Effector memory CD4-positive, alpha-beta T cell (primary cell): Measurements from ENCODE around the gene FAM131A.
"Not testable (repeated sequence)": the region's sequence is repeated elsewhere in the genome, so short reads cannot be mapped to it uniquely, and the experiment has no call there.

Source experiments
- DNase-seq, 3 donors: peaks; one replicate each; pipeline ENCODE4 v3.0.0-alpha.2; 2020
- H3K27ac ChIP-seq: 2 replicates; pipeline ENCODE4 v1.7.0; 2013; ENCODE audit warnings: mild to moderate bottlenecking, low read length, moderate library complexity; ENCODE audit not compliant: insufficient read depth, poor library complexity, severe bottlenecking
- H3K27me3 ChIP-seq: replicated peaks from 2 replicates; pipeline ENCODE4 v1.7.0; 2013; ENCODE audit warnings: mild to moderate bottlenecking, low read length; ENCODE audit not compliant: insufficient read depth, control insufficient read depth, poor library complexity, severe bottlenecking
- H3K36me3 ChIP-seq: 2 replicates; pipeline ENCODE4 v1.7.0; 2013; ENCODE audit warnings: mild to moderate bottlenecking, low read length, moderate library complexity; ENCODE audit not compliant: control insufficient read depth, insufficient read depth
- H3K4me1 ChIP-seq: 2 replicates; pipeline ENCODE4 v1.7.0; 2013; ENCODE audit warnings: low read length, mild to moderate bottlenecking; ENCODE audit not compliant: control insufficient read depth, insufficient read depth, poor library complexity, severe bottlenecking
- H3K4me3 ChIP-seq: 2 replicates; pipeline ENCODE4 v1.7.0; 2013; ENCODE audit warnings: low read length, low read depth, mild to moderate bottlenecking; ENCODE audit not compliant: insufficient read depth, poor library complexity, severe bottlenecking
- H3K9me3 ChIP-seq: 2 replicates; pipeline ENCODE4 v1.7.0; 2013; ENCODE audit warnings: mild to moderate bottlenecking, low read length, moderate library complexity; ENCODE audit not compliant: control insufficient read depth

FAM131A gene

DNA sequence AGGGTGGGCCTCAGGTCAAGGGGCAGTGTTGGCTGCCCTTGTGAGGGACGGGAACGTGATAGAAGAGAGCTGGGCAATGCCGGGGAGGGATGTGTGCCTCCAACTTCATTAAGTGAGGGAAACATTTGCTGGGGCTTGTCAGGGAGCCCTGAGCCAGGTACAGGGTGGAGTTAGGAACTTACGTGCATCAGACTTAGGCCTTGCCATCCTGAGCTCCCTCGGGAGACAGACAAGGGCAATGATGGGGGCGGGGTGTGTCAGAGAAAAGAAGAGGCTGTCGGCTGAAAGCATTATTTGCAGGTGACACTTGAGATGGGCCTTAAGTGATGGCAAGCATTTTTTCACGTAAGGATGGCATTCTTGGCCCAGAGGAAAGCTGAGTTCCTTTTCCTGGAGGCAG is 1.6 kb downstream of the FAM131A start:
- Histone ChIP-seq H3K9me3 (no peaks in the 10 kb centered on the region), H3K4me3 (no peak overlapping the region), H3K36me3 (peaks cover 13% of the 10 kb centered on the region), H3K4me1 (peaks cover 13% of the 10 kb centered on the region), H3K27ac (no peak overlapping the region), H3K27me3 (no peaks in the 10 kb centered on the region)
- no peak for DNase-seq

DNA sequence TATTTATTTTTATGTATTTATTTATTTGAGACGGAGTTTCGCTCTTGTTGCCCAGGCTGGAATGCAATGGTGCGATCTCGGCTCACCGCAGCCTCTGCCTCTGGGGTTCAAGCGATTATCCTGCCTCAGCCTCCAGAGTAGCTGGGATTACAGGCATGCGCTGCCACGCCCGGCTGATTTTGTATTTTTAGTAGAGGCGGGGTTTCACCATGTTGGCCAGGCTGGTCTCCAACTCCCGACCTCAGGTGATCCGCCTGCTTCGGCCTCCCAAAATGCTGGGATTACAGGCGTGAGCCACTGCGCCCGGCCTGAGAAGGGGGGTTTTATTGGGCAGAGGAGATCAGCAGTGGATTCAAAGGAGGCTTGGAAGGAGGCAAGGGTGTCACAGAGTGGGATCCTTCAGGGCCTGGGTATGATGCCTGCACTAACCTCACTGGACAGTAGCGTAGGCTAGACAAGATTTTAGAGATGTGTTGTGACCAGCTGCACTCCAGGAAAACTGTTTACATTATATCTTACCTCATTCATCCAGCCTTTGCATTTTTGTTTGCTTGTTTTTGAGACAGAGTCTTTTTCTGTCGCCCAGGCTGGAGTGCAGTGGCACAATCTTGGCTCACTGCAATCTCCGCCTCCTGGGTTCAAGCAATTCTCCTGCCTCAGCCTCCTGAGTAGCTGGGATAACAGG is 2.2 kb downstream of the FAM131A start:
- not testable (repeated sequence) for H3K9me3 ChIP-seq, H3K27me3 ChIP-seq, DNase-seq, H3K27ac ChIP-seq, H3K4me3 ChIP-seq
- peaks cover 13% of the 10 kb centered on the region for H3K4me1 ChIP-seq
- H3K36me3 ChIP-seq: peaks cover 10% of the 10 kb centered on the region

DNA sequence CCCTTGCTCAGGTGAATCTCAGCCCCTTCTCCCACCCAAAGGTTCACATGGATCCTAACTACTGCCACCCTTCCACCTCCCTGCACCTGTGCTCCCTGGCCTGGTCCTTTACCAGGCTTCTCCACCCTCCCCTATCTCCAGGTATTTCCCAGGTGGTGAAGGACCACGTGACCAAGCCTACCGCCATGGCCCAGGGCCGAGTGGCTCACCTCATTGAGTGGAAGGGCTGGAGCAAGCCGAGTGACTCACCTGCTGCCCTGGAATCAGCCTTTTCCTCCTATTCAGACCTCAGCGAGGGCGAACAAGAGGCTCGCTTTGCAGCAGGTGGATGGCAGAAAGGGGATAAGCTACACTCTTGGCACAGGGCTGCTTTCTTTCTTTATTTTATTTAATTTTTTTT is 4.5 kb downstream of the FAM131A start:
- DNase-seq: no peak
- Histone ChIP-seq H3K4me3 (no peak overlapping the region), H3K27ac (no peak overlapping the region), H3K27me3 (no peaks in the 10 kb centered on the region), H3K36me3 (peaks cover 3% of the 10 kb centered on the region), H3K9me3 (no peaks in the 10 kb centered on the region), H3K4me1 (peaks cover 3% of the 10 kb centered on the region)

DNA sequence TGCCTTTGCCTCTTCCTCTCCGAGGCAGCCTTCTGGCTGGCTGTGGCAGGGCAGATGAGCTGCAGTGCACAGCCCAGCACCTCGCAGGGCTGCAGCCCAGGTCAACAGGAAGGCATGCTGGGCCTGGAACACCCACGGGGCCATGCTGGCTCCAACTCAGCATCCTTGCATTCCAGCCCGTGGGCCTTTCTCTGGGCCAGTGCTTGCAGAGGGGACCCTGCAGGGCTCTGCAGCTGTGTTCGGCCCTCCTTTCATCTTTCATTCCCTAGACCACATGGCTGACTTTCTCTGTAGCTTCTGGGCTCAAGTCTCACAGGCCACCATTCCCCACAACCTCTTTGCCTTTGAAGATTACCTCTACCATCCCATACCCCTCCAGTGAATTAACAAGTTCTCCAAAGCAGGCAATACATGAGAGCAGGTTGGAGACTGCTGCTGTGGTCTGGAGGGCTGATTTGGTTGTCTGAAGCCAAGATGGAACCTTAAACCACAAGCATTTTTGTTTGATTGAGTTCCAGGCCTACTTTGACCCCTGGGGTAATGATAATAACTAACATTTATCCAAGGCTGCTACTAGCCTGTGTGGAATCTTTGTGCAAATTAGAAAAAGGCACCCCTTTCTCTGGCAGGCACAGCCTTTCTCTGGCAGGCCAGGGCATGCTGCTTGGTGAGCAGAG is 5.9 kb downstream of the FAM131A start:
- Histone ChIP-seq H3K9me3 (no peaks in the 10 kb centered on the region), H3K27ac (no peak overlapping the region), H3K27me3 (no peaks in the 10 kb centered on the region), H3K36me3 (peaks cover 3% of the 10 kb centered on the region), H3K4me1 (no peaks in the 10 kb centered on the region), H3K4me3 (no peak overlapping the region)
- no peak for DNase-seq

DNA sequence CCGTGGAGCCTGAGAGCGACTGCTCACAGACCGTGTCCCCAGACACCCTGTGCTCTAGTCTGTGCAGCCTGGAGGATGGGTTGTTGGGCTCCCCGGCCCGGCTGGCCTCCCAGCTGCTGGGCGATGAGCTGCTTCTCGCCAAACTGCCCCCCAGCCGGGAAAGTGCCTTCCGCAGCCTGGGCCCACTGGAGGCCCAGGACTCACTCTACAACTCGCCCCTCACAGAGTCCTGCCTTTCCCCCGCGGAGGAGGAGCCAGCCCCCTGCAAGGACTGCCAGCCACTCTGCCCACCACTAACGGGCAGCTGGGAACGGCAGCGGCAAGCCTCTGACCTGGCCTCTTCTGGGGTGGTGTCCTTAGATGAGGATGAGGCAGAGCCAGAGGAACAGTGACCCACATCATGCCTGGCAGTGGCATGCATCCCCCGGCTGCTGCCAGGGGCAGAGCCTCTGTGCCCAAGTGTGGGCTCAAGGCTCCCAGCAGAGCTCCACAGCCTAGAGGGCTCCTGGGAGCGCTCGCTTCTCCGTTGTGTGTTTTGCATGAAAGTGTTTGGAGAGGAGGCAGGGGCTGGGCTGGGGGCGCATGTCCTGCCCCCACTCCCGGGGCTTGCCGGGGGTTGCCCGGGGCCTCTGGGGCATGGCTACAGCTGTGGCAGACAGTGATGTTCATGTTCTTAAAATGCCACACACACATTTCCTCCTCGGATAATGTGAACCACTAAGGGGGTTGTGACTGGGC is 7.3 kb downstream of the FAM131A start:
- Histone ChIP-seq H3K27ac (no peak overlapping the region), H3K9me3 (no peaks in the 10 kb centered on the region), H3K27me3 (no peaks in the 10 kb centered on the region), H3K4me3 (no peak overlapping the region), H3K36me3 (peaks cover 3% of the 10 kb centered on the region), H3K4me1 (no peaks in the 10 kb centered on the region)
- no peak for DNase-seq

DNA sequence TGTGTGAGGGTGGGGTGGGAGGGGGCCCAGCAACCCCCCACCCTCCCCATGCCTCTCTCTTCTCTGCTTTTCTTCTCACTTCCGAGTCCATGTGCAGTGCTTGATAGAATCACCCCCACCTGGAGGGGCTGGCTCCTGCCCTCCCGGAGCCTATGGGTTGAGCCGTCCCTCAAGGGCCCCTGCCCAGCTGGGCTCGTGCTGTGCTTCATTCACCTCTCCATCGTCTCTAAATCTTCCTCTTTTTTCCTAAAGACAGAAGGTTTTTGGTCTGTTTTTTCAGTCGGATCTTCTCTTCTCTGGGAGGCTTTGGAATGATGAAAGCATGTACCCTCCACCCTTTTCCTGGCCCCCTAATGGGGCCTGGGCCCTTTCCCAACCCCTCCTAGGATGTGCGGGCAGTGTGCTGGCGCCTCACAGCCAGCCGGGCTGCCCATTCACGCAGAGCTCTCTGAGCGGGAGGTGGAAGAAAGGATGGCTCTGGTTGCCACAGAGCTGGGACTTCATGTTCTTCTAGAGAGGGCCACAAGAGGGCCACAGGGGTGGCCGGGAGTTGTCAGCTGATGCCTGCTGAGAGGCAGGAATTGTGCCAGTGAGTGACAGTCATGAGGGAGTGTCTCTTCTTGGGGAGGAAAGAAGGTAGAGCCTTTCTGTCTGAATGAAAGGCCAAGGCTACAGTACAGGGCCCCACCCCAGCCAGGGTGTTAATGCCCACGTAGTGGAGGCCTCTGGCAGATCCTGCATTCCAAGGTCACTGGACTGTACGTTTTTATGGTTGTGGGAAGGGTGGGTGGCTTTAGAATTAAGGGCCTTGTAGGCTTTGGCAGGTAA is 8.1 kb downstream of the FAM131A start:
- Histone ChIP-seq H3K36me3 (peaks cover 3% of the 10 kb centered on the region), H3K27ac (no peak overlapping the region), H3K4me3 (no peak overlapping the region), H3K27me3 (no peaks in the 10 kb centered on the region), H3K9me3 (no peaks in the 10 kb centered on the region), H3K4me1 (no peaks in the 10 kb centered on the region)
- DNase-seq: no peak

DNA sequence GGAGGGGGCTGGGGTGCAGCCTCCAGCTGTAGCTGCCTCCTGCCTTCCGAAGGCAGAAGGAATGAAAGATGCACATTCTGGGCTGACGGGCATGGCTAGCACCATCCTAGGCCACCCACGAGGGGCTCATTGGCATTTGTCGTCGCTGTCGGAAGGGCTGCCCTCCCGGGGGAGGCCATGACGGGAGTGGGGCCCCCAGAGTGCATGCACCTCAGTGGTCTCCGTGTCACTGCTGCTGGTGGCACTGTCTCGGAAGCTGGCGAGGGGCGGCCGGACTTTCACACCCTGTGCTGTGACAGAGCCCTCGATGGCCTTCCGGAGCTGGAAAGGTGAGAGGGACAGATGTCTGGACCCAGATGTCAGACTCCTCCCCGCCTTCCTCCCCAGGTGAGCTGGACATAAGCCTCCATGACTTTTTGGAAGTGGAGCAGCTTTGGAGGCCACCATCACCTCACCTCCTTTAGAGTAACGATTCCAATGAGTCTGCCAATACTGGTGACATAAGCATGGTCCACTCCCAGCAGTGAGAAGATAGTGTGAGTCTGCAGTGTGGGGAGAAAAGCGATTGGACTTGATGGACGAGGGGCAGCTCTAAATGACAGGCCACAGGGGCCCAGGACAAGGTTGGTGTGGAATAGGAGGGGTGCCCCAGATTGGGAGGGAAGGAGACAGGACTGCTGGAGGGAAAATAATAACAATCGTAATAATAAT is 9.2 kb downstream of the FAM131A start:
- no peaks in the 10 kb centered on the region for H3K27me3 ChIP-seq
- H3K4me1 ChIP-seq: no peaks in the 10 kb centered on the region
- DNase-seq: no peak
- H3K27ac ChIP-seq: no peak overlapping the region
- H3K9me3 ChIP-seq: no peaks in the 10 kb centered on the region
- H3K36me3 ChIP-seq: peaks cover 3% of the 10 kb centered on the region
- no peak overlapping the region for H3K4me3 ChIP-seq

DNA sequence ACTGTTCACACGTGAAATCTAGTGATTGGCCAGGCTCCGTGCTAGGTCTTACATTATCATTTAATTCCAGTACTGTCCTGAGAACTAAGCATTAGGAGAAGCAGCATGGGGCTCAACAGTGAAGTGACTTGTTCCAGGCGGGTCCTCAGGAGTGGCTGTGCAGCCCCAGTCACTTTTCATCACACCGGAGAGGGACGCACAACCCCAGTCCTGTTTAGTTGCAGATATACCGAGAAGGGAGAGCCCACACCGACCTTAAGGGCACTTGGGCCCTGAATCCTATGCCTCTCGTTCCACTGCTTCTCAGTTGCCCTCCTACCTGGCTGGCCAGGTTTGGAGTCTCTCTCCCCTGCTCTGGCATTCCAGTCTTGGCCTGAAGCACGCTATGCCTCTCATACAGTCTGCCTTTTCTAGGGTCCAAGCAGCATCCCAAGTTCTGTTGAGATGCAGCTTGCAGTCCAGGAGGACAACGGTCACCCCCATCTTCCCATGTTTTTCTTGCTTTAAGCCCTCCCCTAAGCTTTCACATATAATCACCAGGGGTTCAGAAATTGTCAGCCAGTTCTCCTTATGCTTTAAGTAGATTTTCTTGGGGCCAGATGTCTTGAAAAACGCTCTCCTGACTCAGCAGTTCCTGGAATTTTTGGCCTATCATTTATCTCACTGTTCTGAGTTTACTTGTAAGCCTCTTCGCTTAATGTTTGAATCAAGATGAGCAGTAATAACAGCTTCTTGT is 10.1 kb downstream of the FAM131A start:
- H3K36me3 ChIP-seq: no peaks in the 10 kb centered on the region
- DNase-seq: no peak
- H3K4me3 ChIP-seq: no peak overlapping the region
- H3K9me3 ChIP-seq: no peaks in the 10 kb centered on the region
- H3K27ac ChIP-seq: no peak overlapping the region
- H3K4me1 ChIP-seq: no peaks in the 10 kb centered on the region
- H3K27me3 ChIP-seq: no peaks in the 10 kb centered on the region

DNA sequence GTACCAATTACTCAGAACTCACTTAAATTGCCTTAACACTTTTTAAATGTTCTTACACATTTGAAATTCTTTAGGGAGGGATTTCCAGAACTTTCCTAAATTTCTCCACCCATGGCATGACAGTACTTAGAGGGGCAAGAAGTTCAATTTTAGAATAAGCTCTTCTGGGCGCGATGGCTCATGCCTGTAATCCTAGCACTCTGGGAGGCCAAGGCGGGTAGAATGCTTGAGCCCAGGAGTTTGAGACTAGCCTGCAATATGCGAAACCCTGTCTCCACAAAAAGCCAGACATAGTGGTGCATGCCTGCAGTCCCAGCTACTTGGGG is 10.6 kb downstream of the FAM131A start:
- Histone ChIP-seq H3K4me1 (no peaks in the 10 kb centered on the region), H3K27ac (no peak overlapping the region), H3K9me3 (no peaks in the 10 kb centered on the region), H3K4me3 (no peak overlapping the region), H3K27me3 (no peaks in the 10 kb centered on the region), H3K36me3 (no peaks in the 10 kb centered on the region)
- no peak for DNase-seq
